ENCODE results near the gene PTPRE. TPM values are rescaled to one million over a fixed set of nuclear protein-coding genes. Genes with fewer than 3 reads are reported as not detected.

Gene PTPRE
- total RNA-seq, 1 experiment from 2014 or later = 12.3 TPM

DNA sequence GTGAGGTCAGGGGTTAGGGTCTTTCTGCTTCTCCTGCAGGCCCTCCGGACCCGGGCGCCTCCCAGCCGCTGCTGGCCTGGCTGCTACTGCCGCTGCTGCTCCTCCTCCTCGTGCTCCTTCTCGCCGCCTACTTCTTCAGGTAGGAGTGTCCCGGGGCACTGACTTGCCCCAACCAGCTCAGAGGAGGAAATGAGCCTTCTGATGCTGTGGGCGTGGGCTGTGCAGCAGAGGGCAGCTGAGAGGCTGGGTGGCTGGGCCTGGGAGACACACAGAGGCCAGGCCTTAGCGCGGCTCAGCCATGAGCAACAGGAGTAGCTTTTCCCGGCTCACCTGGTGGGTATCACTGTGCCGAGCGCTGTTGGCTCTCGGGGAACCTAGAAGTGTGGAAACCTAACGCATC is 140.4 kb downstream of the PTPRE start:
- H3K4me3 ChIP-seq (replicated peaks in 1 of 2; ENCODE audit: low read depth in 1 of 2, low read length in 2 of 2) = peak overlapping the region; percentile 43 to 52
- POLR2A ChIA-PET = interaction anchor here (0.7 to 1.6 kb wide), 4 partner anchors 11 to 48 kb away, joined by 3 to 6 read pairs (median 4); no protein-coding TSS in a partner anchor
- H3K27ac ChIP-seq (ENCODE audit: low read depth, low read length) = peak overlapping the region; percentile 34; the same call in 1 of the 2 replicates
- H3K4me1 ChIP-seq (ENCODE audit: control insufficient read depth in 1 of 2, insufficient read depth in 2 of 2, low read length in 2 of 2) = peaks cover 10 to 23% of the 10 kb centered on the region in 2 experiments; a peak in 3 of 4 replicates
- ATAC-seq = peak; percentile 100
- H3K9me2 ChIP-seq (ENCODE audit: insufficient read depth) = no peaks in the 10 kb centered on the region
- peak overlapping the region; percentile 77 for H3K4me2 ChIP-seq (ENCODE audit: low read length)
- CTCF ChIA-PET = interaction anchor here (1.1 to 3.2 kb wide), 7 partner anchors 9 to 193 kb away, joined by 3 to 35 read pairs (median 4); no protein-coding TSS in a partner anchor
- no peaks in the 10 kb centered on the region for H3K79me2 ChIP-seq (ENCODE audit: insufficient read depth, low read length)
- peak overlapping the region; percentile 57 for H3K9ac ChIP-seq (ENCODE audit: low read length)
- no peaks in the 10 kb centered on the region for H3K27me3 ChIP-seq (ENCODE audit: insufficient read depth, low read length)
- H2AFZ ChIP-seq (ENCODE audit: low read depth, low read length, poor library complexity, severe bottlenecking) = no peak overlapping the region
- intact Hi-C loops (cut with micrococcal nuclease) = no loop called here
- RAD21 ChIA-PET (ENCODE audit: low non-redundant PET in 1 of 2, low total read pairs in 2 of 2, uncharacterized antibody in 2 of 2, unreplicated experiment in 2 of 2) = interaction anchor here in 1 of 2 experiments (0.9 kb wide), 1 partner anchor 22 kb away, joined by 3 read pairs; no protein-coding TSS in a partner anchor
- H4K20me1 ChIP-seq (ENCODE audit: insufficient read depth) = no peaks in the 10 kb centered on the region
- H3K9me3 ChIP-seq (ENCODE audit: control insufficient read depth in 1 of 2, insufficient read depth in 1 of 2, low read depth in 1 of 2, low read length in 2 of 2) = no peaks in the 10 kb centered on the region
- no TSS peak for BruUV-seq (replicated peaks)
- TF ChIP-seq EGR1 (IDR thresholded peaks at IDR 0.05; ENCODE audit: low read depth) (peak; percentile 60; the same call in 1 of the 2 replicates), YY1 (IDR thresholded peaks at IDR 0.05; ENCODE audit: extremely low read depth, insufficient replicate concordance, low read depth, low read length) (peak; percentile 68), SIN3A (IDR thresholded peaks at IDR 0.05; ENCODE audit: low read depth) (peak; percentile 48; the same call in 1 of the 2 replicates), ATF3 (IDR thresholded peaks at IDR 0.05) (no peak), POLR2A (IDR thresholded peaks at IDR 0.05; ENCODE audit: borderline replicate concordance, extremely low read depth, insufficient read depth, insufficient read length) (peak; percentile 61), CBX3 (IDR thresholded peaks at IDR 0.05; ENCODE audit: low read depth) (no peak), TCF7L2 (IDR thresholded peaks at IDR 0.05; ENCODE audit: borderline replicate concordance, extremely low read depth, insufficient read depth, insufficient read length) (peak; percentile 28), ZFX (IDR thresholded peaks at IDR 0.05) (peak; percentile 64), SRF (IDR thresholded peaks at IDR 0.05; ENCODE audit: low read depth) (no peak), POLR2AphosphoS5 (IDR thresholded peaks at IDR 0.05; ENCODE audit: low read depth, low read length) (peak; percentile 84)
- TF ChIP-seq, protein P1, sequence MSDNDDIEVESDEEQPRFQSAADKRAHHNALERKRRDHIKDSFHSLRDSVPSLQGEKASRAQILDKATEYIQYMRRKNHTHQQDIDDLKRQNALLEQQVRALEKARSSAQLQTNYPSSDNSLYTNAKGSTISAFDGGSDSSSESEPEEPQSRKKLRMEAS (IDR thresholded peaks at IDR 0.05) = peak; percentile 93
- DNase-seq (ENCODE audit: low read depth, low spot score) = peak; percentile 88
- H3K36me3 ChIP-seq (ENCODE audit: control insufficient read depth in 1 of 2, insufficient read depth in 2 of 2, low read length in 2 of 2) = no peaks in the 10 kb centered on the region

All from HCT116 (cell line).